Fibroblast of lung (primary cell): ENCODE measurements around the gene NAA60. TPM values are rescaled to one million over a fixed set of nuclear protein-coding genes. Genes with fewer than 3 reads are reported as not detected.
A peak's percentile ranks its signal among the peaks of the same experiment; 100 is the strongest.
"Not testable (repeated sequence)": the region's sequence is repeated elsewhere in the genome, so short reads cannot be mapped to it uniquely, and the experiment has no call there.

Experiments
- DNase-seq, 2 donors: peaks; one replicate each; pipeline versions ENCODE4 v3.0.0 to v3.0.0-alpha.2; 2010; ENCODE audit warnings: low read depth in 2 of 2
- H2AFZ ChIP-seq: 2 replicates; pipeline ENCODE4 v1.5.1; 2012; ENCODE audit warnings: low read length, control low read depth, inconsistent platforms
- H3K27ac ChIP-seq: 2 replicates; pipeline ENCODE4 v1.5.1; 2011; ENCODE audit warnings: low read length, control low read depth; ENCODE audit not compliant: insufficient read depth
- H3K27me3 ChIP-seq: 2 replicates; pipeline ENCODE4 v1.5.1; 2011; ENCODE audit warnings: mild to moderate bottlenecking, low read length; ENCODE audit not compliant: control insufficient read depth, insufficient read depth
- H3K36me3 ChIP-seq: 2 replicates; pipeline ENCODE4 v1.5.1; 2011; ENCODE audit warnings: low read length; ENCODE audit not compliant: control insufficient read depth, insufficient read depth
- H3K4me1 ChIP-seq: 2 replicates; pipeline ENCODE4 v1.5.1; 2011; ENCODE audit warnings: low read length; ENCODE audit not compliant: control insufficient read depth, insufficient read depth; ENCODE audit errors: extremely low read depth
- H3K4me2 ChIP-seq: 2 replicates; pipeline ENCODE4 v1.5.1; 2011; ENCODE audit warnings: low read length, control low read depth; ENCODE audit not compliant: insufficient read depth; ENCODE audit errors: extremely low read depth
- H3K4me3 ChIP-seq, 4 experiments: fragments of 200-600 bp in 1 of 4; sonication (generic) in 1 of 4; replicated peaks in 1 of 4; 2 replicates each; pipeline ENCODE4 v1.5.1; 2011 to 2016; ENCODE audit warnings: low read length in 4 of 4, low read depth in 3 of 4, mild to moderate bottlenecking in 3 of 4, control low read depth in 2 of 4, inconsistent platforms in 1 of 4, mixed read lengths in 1 of 4; ENCODE audit not compliant: insufficient read depth in 1 of 4; ENCODE audit errors: control extremely low read depth in 1 of 4
- H3K79me2 ChIP-seq: 2 replicates; pipeline ENCODE4 v1.5.1; 2012; ENCODE audit warnings: mild to moderate bottlenecking, low read length, inconsistent platforms; ENCODE audit not compliant: control insufficient read depth, insufficient read depth
- H3K9ac ChIP-seq: 2 replicates; pipeline ENCODE4 v1.5.1; 2011; ENCODE audit warnings: mild to moderate bottlenecking, low read length, control low read depth; ENCODE audit not compliant: insufficient read depth
- H3K9me3 ChIP-seq: 2 replicates; pipeline ENCODE4 v1.5.1; 2012; ENCODE audit warnings: low read depth, low read length; ENCODE audit not compliant: control insufficient read depth, insufficient read depth
- H4K20me1 ChIP-seq: 2 replicates; pipeline ENCODE4 v1.5.1; 2011; ENCODE audit warnings: low read length; ENCODE audit not compliant: control insufficient read depth, insufficient read depth; ENCODE audit errors: extremely low read depth
- EZH2 ChIP-seq: IDR thresholded peaks from 2 replicates; pipeline ENCODE4 v1.5.1; 2012; ENCODE audit warnings: low read length, control low read depth, mild to moderate bottlenecking; ENCODE audit errors: missing control alignments
- polyA plus RNA-seq, 2 donors: library from polyadenylated mRNA; depleted of rRNA in 1 of 2; stranded (reverse) in 1 of 2; unstranded in 1 of 2; fragments of >200 nt; gene quantifications; 2 replicates each; pipeline ENCODE4 v1.2.1, GENCODE V29; 2011 to 2012; ENCODE audit warnings: missing spikeins in 1 of 2
- total RNA-seq: library from RNA; depleted of rRNA; stranded (reverse); fragments of >200 nt; gene quantifications from 2 replicates; pipeline ENCODE4 v1.2.1, GENCODE V29; 2014
- TF ChIP-seq, protein P1 (sequence below), 2 donors: IDR thresholded peaks in 1 of 2; conservative IDR thresholded peaks in 1 of 2; 1 replicate in 1 of 2; 2 replicates in 1 of 2; pipeline ENCODE4 v1.5.1; 2011 to 2012; ENCODE audit warnings: low read length in 2 of 2, control low read depth in 1 of 2, inconsistent platforms in 1 of 2, low read depth in 1 of 2, mild to moderate bottlenecking in 1 of 2

NAA60 gene
- total and polyA plus RNA-seq, 2 donors (not counting 1 experiment from before 2014, with no cell fraction given): 12.6 to 33.6 TPM

- Histone ChIP-seq H3K27me3 (no peaks in the 10 kb centered on the region), H3K4me1 (peaks cover 2% of the 10 kb centered on the region), H3K79me2 (peaks cover 9% of the 10 kb centered on the region), H3K4me2 (no peak overlapping the region), H4K20me1 (no peaks in the 10 kb centered on the region), H3K27ac (no peak overlapping the region), H3K9me3 (no peaks in the 10 kb centered on the region), H3K9ac (no peak overlapping the region), H3K4me3 (no peak overlapping the region), H3K36me3 (peaks cover 1% of the 10 kb centered on the region), H2AFZ (no peak overlapping the region)
- DNase-seq: no peak
- no peak for TF ChIP-seq EZH2
- TF ChIP-seq, protein P1, sequence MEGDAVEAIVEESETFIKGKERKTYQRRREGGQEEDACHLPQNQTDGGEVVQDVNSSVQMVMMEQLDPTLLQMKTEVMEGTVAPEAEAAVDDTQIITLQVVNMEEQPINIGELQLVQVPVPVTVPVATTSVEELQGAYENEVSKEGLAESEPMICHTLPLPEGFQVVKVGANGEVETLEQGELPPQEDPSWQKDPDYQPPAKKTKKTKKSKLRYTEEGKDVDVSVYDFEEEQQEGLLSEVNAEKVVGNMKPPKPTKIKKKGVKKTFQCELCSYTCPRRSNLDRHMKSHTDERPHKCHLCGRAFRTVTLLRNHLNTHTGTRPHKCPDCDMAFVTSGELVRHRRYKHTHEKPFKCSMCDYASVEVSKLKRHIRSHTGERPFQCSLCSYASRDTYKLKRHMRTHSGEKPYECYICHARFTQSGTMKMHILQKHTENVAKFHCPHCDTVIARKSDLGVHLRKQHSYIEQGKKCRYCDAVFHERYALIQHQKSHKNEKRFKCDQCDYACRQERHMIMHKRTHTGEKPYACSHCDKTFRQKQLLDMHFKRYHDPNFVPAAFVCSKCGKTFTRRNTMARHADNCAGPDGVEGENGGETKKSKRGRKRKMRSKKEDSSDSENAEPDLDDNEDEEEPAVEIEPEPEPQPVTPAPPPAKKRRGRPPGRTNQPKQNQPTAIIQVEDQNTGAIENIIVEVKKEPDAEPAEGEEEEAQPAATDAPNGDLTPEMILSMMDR (conservative IDR thresholded peaks at IDR 0.05 in 1 of 2, IDR thresholded peaks at IDR 0.05 in 1 of 2; ENCODE audit: low read depth in 1 of 2, low read length in 2 of 2): no peak
Measured at GRCh38 chr16:3498988-3499387, 55.5 kb downstream of the NAA60 start.

DNA sequence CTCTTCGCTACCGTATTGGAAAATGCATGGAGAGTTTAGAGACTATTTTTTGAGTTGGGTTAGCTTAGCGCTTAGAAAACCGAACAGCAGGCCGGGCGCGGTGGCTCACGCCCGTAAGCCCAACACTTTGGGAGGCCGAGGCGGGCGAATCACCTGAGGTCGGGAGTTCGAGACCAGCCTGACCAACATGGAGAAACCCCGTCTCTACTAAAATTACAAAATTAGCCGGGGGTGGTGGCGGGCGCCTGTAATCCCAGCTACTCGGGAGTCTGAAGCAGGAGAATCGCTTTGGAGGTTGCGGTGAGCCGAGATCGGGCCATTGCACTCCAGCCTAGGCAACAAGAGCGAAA, 57.9 kb downstream of the NAA60 start:
- peak overlapping the region; percentile 94 for H3K4me2 ChIP-seq
- peak overlapping the region; percentile 90 for H3K9ac ChIP-seq
- H3K79me2 ChIP-seq, DNase-seq, H3K4me1 ChIP-seq, H3K9me3 ChIP-seq, H4K20me1 ChIP-seq, H3K36me3 ChIP-seq, H3K27me3 ChIP-seq: not testable (repeated sequence)
- peak overlapping the region; percentile 80 for H2AFZ ChIP-seq
- peak overlapping the region; percentile 88 for H3K27ac ChIP-seq
- H3K4me3 ChIP-seq: peak overlapping the region; percentile 86 to 96 (median 93)

GRCh38 chr16:3501783-3502400, 58.4 kb downstream of the NAA60 start:
- Histone ChIP-seq H3K4me3 (peak overlapping the region; percentile 86 to 96 (median 93)), H3K9me3 (no peaks in the 10 kb centered on the region), H3K79me2 (peaks cover 9% of the 10 kb centered on the region), H3K4me2 (peak overlapping the region; percentile 94), H3K27me3 (no peaks in the 10 kb centered on the region), H3K27ac (peak overlapping the region; percentile 88), H4K20me1 (no peaks in the 10 kb centered on the region), H3K9ac (peak overlapping the region; percentile 37), H3K4me1 (peaks cover 2% of the 10 kb centered on the region), H3K36me3 (peaks cover 1% of the 10 kb centered on the region), H2AFZ (peak overlapping the region; percentile 51)
- TF ChIP-seq, protein P1 (conservative IDR thresholded peaks at IDR 0.05 in 1 of 2, IDR thresholded peaks at IDR 0.05 in 1 of 2; ENCODE audit: low read depth in 1 of 2, low read length in 2 of 2): no peak
- no peak for DNase-seq
